Measurements from ENCODE around the gene AOPEP.

AOPEP gene

GRCh38 chr9:95090023-95090791 is 363.7 kb downstream of the AOPEP start:
- no peak for DNase-seq

- no peak for DNase-seq
Observed at GRCh38 chr9:95090871-95091577, 364.5 kb downstream of the AOPEP start.

GRCh38 chr9:95091601-95092261 is 365.2 kb downstream of the AOPEP start:
- DNase-seq = no peak

- DNase-seq = no peak
Observed at GRCh38 chr9:95092262-95093072, 366.0 kb downstream of the AOPEP start.

- no peak for DNase-seq
Observed at GRCh38 chr9:95093586-95093985, 367.1 kb downstream of the AOPEP start.

- no peak for DNase-seq
Observed at GRCh38 chr9:95094002-95094401, 367.5 kb downstream of the AOPEP start.

GRCh38 chr9:95095641-95096355 is 369.3 kb downstream of the AOPEP start:
- DNase-seq = no peak

GRCh38 chr9:95096381-95096780 is 369.9 kb downstream of the AOPEP start:
- no peak for DNase-seq

- no peak for DNase-seq
Observed at GRCh38 chr9:95096807-95097206, 370.3 kb downstream of the AOPEP start.

GRCh38 chr9:95097279-95097678 is 370.8 kb downstream of the AOPEP start:
- no peak for DNase-seq

- DNase-seq = no peak
Observed at GRCh38 chr9:95098391-95098921, 372.0 kb downstream of the AOPEP start.

GRCh38 chr9:95099321-95100070 is 373.0 kb downstream of the AOPEP start:
- DNase-seq = no peak

GRCh38 chr9:95100071-95100627 is 373.6 kb downstream of the AOPEP start:
- DNase-seq = no peak

- no peak for DNase-seq
Observed at GRCh38 chr9:95101326-95101725, 374.8 kb downstream of the AOPEP start.

- DNase-seq = no peak
Observed at GRCh38 chr9:95102001-95102433, 375.5 kb downstream of the AOPEP start.

- DNase-seq = no peak
Observed at GRCh38 chr9:95102572-95102971, 376.1 kb downstream of the AOPEP start.

GRCh38 chr9:95103281-95103771 is 376.8 kb downstream of the AOPEP start:
- DNase-seq = no peak

GRCh38 chr9:95103871-95104580 is 377.5 kb downstream of the AOPEP start:
- DNase-seq = no peak

- DNase-seq = no peak
Observed at GRCh38 chr9:95104581-95104960, 378.1 kb downstream of the AOPEP start.

GRCh38 chr9:95104980-95105379 is 378.5 kb downstream of the AOPEP start:
- DNase-seq = no peak

Measured in CD4-positive, alpha-beta T cell treated with Interleukin-12 subunit alpha and Interleukin-12 subunit beta, for 1 hour (primary cell).